SH-SY5Y (cell line): Measurements from ENCODE around the gene PCDHGB5.

ENCODE experiments used
- GATA2 ChIP-seq: IDR thresholded peaks from 2 replicates; pipeline ENCODE4 v1.6.1; 2011; ENCODE audit warnings: mild to moderate bottlenecking, low read depth, low read length
- GATA3 ChIP-seq: IDR thresholded peaks from 2 replicates; pipeline ENCODE4 v1.6.1; 2011; ENCODE audit warnings: low read depth, mild to moderate bottlenecking, low read length, moderate library complexity

DNA sequence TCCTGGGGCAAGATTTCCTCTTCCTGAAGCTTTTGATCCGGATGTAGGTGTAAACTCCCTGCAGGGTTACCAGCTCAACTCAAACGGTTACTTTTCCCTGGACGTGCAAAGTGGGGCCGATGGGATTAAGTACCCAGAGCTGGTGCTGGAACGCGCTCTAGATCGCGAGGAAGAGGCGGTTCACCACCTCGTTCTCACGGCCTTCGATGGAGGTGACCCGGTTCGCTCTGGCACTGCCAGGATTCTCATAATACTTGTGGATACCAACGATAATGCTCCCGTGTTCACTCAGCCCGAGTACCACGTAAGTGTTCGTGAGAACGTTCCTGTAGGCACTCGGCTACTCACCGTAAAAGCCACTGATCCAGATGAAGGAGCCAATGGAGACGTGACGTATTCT, 42.1 kb upstream of the PCDHGB5 start:
- TF ChIP-seq GATA3: no peak
- no peak for TF ChIP-seq GATA2
